Stimulated activated CD8-positive, alpha-beta memory T cell treated with anti-CD3 and anti-CD28 coated beads, Interleukin-12 subunit alpha, Interleukin-12 subunit beta, amount 100 ng/mL, for 4 hours (primary cell): ENCODE measurements around the gene SPTBN4.
"Not testable (repeated sequence)": the region's sequence is repeated elsewhere in the genome, so short reads cannot be mapped to it uniquely, and the experiment has no call there.

Source experiments
- DNase-seq: peaks from one replicate; pipeline ENCODE4 v3.0.0-alpha.2; 2020; ENCODE audit warnings: low read depth

Gene SPTBN4

DNA sequence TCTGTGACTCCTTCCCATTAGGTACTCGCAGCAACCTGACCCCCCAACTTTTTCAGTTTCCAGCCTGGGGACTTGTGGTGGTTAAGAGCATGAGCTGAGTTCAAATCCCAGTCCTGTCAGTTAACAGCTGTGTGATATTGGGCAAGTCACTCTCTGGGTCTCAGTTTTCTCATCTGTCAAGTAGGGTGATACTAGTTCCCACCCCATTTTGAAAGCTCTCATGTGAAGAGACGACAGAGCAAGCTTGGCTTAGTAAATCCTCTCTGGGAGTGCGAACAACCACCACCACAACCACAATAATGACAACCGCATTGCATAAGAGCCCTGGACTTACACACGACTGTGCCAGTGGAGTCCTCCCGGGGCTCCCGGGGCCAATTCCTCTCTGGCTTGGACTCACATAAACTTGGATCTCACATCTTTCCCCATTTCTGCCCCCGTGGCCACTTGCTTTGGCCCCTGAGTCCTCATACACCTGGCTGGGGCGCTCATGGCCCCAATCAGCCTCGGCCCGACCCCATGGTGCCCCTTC lies 1.7 kb upstream of the SPTBN4 start:
- no peak for DNase-seq

DNA sequence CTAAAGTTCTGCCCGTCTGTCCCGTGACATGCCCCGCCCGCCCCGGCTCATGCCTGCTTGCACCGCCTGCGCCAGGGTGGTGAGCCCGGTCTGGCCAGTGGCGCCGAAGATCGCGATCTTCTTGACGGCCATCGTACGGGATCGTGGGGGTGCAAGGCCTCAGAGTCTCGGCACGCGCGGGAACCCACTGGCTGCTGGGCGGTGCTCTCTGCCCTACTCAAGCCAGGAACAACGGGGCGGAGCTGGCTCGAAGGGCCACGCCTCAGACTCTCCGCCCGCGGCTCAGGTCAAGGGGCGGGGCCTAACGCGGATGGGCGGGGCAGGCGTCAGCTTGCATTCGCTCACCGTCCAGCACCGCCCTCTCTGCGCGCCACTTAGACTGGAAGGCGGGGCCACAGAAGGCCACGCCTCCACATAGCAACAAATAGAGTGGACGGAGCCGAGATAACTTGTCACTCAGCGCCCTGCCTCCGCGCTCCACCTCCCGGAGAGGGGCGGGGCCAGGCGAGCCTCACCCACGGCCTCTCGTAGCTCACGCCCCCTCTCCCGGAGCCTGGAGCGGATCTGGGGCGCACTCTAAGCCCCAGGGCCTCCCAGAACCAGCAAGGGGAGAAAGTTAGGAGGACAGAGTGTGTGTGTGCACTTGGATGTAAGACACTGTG lies 1.1 kb upstream of the SPTBN4 start, which contains the start of gene BLVRB:
Gene BLVRB (minus strand): TSS at position 189 of the 662 bp plus-strand sequence. CDS start 57 bp downstream, at position 132.
- peak; percentile 99 for DNase-seq

DNA sequence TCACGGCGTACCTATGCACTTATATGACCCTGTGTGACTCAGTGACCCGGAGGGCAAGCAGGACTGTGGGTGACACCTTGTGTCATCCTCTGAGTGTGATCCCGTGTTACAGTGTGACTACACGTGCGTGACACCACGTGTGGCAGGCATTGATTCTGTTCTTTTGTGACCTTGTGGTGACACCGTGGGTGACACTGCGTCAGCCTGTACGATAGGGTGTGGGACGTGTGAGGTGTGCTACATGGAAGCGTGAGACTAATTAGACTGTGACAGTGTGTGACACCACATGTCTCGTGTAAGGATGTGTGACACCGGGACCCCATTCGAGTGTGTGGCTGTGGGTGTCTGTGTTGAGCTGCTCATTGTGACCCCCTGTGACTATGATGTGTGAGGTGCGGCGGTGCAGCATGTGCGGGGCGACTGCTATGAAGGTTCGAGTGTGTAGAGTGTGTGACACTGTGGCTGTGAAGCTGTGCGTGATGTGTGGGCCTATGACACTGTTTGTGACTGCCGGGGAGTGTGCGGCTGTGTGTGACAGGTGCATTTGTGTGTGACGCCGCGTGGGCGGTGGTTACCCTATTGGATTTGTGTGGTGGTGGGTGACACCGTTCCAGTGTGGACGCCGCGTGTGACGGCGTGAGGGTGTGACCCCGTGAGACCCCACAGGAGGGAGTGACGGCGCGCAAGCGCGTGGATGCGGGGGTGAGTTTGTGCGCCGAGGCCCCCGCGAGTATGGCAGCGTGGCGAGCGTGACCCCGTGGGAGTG lies 399 bp upstream of the SPTBN4 start:
- peak; percentile 74 for DNase-seq

DNA sequence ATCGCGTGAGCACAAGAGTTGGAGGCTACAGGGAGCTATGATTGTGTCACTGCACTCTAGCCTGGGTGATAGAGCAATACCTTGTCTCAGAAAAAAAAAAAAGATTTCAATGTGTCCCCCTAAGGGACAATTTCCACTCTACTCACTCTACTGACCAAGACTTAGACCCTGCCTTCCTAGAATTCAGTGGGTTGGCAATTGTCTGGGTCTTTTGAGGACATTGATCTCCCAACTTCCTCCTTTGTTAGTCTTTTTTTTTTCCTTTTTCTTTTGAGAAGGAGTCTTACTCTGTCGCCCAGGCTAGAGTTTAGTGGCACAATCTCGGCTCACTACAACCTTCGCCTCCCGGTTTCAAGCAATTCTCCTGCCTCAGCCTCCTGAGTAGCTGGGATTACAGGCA lies 2.2 kb downstream of the SPTBN4 start:
- no peak for DNase-seq

DNA sequence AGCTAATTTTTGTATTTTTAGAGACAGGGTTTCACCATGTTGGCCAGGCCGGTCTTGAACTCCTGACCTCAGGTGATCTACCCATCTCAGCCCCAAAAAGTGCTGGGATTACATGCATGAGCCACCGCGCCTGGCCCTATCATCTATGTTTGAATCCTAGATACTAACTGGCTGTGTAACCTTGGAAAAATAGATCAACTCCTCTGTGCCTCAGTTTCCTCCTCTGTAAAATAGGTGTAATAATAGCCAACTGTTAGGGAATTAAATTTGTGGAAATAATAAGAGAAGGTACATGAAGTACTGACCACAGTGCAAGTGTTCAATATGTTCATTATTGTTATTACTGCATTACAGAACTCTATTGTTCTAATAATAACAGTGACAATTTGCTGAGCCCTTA lies 4.3 kb downstream of the SPTBN4 start:
- DNase-seq, result no peak

DNA sequence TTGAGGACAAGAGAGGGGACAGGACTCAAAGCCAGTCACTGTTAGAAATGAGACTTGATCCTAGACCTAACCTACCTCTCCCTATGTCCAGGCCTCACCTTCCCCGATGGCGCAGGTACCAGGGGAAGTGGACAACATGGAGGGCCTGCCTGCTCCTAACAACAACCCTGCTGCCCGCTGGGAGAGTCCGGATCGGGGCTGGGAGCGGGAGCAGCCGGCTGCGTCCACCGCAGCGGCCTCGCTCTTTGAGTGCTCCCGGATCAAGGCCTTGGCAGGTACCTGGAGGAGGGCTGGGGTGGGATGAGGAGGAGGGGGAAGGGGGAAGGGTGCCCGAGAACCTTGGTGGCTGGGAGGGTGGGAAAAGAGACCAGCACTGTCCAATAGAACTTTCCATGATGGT lies 5.7 kb downstream of the SPTBN4 start:
- no peak for DNase-seq

DNA sequence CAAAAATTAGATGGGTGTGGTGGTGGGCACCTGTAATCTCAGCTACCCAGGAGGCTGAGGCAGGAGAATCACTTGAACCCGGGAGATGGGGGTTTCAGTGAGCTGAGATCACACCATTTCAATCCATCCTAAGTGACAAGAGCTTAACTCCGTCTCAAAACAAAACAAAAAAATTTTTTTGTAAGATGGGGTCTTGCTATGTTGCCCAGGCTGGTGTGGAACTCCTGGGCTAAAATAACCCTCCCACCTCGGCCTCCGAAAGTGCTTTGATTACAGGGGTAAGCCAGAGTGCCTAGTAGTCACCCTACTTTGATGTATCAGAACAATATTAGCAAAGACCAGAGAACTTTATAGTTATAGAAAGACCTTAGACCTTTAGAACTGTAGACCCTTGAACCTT lies 7.9 kb downstream of the SPTBN4 start:
- DNase-seq, result no peak

DNA sequence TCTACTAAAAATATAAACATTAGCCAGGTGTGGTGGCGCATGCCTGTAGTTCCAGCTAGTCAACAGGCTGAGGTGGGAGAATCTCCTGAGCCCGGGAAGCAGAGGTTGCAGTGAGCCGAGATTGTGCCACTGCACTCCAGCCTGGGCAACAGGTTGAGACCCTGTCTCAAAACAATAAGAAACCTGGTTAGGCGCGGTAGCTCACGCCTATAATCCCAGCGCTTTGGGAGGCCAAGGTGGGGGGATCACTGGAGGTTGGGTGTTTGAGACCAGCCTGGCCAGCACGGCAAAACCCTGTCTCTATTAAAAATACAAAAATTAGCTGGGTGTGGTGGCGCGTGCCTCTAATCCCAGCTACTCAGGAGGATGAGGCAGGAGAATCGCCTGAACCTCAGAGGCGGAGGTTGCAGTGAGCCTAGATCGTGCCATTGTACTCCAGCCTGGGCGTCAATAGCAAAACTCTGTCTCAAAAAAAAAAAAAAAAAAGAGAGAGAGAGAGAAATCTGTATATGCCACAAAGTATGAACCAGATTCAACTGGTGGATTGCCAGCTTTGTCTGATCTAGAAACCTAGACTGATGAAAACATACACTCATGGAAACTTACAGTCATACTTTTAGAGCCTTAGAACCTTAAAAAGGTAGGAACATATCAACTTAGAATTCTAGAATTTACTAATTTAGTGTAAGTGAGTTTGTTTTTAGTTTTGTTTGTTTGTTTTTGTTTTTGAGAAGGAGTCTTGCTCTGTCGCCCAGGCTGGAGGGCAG lies 9.3 kb downstream of the SPTBN4 start:
- DNase-seq, result not testable (repeated sequence)

DNA sequence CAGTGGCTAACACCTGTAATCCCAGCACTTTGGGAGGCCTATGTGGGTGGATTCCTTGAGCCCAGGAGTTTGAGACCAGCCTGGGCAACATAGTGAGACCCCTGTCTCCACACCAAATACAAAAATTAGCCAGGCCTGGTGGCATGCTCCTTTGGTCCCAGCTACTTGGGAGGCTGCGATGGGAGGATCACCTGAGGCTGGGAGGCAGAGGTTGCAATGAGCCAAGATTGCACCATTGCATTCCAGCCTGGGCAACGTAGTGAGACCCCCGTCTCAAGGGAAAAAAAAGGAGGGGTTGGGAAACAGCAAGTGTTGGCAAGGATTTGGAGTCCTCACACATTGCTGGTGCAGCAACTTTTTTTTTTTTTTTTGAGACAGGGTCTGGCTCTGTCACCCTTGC lies 19.2 kb downstream of the SPTBN4 start:
- no peak for DNase-seq

DNA sequence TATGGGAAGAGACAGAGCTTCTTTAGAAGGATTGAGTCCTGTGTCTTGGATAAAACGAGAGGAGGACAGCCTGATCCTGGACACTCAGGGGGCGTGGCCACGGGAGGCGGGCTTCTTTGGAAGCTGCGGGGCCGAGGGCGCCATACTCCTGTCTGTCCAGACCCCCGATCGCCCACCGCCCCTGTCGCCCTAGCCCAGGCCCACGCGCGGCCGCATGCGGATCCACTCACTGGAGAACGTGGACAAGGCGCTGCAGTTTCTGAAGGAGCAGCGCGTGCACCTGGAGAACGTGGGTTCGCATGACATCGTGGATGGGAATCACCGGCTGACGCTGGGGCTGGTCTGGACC lies 23.1 kb downstream of the SPTBN4 start:
- DNase-seq, result no peak

DNA sequence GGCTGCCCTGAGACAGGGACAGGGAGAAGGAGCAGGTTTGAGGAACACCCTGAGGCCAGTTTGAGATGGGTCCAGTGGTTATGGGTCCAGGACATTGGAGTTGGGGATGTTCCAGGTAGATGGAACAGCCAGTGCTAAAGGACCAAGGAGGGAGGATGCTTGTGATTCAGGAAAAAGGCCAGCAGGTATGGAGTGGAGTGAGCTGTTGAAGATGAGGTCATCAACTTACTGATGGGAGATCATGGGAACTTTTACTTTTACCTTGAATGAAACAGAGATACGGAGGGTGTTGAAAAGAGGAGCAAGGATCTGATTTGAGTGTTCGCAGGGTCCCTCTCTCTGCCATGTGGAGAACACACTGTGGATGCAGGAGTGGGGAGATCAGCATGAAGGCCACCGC lies 25.5 kb downstream of the SPTBN4 start:
- no peak for DNase-seq

DNA sequence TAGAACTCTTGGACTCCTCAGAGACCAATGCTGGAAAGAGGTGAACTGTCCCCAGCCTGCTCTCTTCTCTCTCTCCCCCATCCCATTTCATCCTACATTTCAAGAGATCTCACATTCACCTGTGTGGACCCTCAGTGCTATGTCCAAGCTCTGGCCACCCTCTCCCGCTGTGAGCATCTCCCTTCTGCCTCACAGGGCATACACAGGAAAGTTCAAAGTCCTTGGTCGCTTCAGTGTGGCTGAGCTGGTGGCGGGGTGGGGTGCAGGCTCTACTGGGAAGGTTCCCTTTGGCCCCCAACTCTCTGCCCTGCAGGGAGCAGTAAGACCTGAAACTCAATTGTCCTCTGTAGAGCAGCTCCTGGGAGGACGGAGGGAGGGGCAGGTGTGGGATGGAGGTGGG lies 27.0 kb downstream of the SPTBN4 start:
- no peak for DNase-seq

DNA sequence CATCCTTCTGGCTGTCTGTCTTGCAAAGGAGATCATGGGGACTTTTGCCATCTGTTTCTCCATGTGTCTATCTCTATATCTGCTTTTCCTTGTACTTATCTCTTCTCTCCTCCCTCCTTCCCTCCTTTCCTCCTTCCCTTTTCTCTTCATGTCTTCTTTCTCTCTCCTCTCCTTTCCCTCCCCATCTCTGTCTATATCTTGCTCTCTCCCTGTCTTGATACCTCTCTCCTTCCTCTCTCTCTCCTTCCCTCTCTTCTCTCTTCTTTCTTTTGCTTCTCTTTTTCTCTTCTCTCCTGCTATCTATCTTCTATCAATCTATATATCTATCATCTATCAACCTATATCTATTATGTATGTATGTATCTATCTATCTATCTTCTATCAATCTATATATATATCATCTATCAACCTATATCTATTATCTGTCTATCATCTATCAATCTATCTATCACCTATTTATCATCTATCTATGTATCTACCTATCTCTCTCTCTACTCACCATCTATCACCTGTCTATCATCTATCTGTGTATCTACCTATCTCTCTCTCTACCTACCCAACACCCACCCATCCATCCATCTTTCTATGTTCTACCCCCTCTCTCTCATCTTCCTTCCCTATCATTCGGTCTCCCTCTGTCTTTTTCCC lies 27.5 kb downstream of the SPTBN4 start:
- no peak for DNase-seq

DNA sequence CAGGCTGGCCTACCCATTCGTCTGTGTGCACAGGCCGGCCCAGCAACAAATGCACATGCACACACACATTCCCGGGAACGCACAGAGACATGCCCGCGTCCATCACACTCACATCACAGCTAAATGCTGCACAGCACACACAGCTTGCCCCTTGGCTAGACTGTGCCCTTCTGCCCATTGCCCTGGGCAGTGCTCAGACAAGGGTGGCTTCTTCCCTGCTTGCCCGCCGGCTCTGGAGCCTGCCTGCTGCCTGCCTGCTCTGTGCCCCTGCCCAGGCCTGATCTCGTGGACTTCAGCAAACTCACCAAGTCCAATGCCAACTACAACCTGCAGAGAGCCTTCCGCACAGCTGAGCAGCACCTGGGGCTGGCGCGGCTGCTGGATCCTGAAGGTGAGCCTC lies 30.4 kb downstream of the SPTBN4 start:
- no peak for DNase-seq

DNA sequence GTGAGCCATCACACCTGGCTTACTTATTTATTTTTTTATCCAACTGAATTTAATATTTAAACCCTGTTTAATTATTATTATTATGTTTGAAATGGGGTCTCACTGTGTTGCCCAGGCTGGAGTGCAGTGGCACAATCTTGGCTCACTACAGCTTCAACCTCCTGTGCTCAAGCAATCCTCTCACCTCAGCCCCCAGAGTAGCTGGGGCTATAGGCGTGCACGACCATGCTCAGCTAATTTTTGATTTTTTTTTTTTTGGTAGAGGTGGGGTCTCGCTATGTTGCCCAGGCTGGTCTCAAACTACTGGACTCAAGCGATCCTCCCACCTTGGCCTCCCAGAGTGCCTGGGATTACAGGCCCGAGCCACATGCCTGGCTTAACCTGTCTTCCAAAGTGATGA lies 32.5 kb downstream of the SPTBN4 start:
- DNase-seq, result no peak

DNA sequence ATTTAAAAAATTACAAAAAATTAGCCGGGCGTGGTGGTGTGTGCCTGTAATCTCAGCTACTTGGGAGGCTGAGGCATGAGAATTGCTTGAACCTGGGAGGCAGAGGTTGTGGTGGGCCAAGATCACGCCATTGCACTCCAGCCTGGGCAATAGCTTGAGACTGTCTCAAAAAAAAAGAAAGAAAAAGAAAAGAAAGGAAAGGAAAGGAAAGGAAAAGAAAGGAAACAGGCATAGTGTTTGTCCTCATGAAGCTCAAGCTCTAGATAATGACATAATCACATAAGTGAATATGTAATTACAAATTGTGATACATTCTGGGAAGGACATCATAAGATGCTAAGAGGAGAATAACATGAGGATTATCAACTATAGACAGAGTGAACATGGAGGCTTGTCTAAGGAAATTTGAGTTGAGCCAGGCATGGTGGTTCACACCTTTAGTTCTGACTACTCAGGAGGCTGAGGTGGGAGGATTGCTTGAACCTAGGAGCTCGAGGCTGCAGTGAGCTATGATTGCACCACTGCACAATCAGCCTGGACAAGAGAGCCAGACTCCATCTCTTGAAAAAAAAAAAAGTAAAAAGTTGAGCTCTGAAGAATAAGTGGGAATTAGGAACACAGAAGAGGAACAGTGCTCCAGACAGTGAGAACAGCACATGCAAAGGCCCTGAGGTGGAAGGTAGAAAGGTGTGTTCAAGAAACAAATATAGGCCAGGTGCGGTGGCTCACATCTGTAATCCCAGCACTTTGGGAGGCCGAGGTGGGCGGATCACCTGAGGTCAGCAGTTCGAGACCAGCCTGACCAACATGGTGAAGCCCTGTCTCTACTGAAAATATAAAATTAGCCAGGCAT lies 34.1 kb downstream of the SPTBN4 start:
- DNase-seq, result not testable (repeated sequence)

DNA sequence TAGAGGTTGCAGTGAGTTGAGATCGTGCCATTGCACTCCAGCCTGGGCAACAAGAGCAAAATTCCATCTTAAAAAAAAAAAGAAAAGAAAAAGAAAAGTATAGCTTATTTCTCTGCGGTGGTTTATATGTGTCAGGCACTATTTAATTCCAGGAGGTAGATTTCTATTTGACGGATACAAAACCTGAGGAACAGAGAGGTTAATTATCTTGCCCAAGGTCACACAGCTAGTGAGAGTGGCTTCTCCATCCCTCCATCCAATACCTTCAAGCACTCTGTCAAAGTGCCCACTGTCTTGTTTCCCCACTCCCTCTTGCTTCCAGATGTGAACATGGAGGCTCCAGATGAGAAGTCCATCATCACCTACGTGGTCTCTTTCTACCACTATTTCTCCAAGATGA lies 34.8 kb downstream of the SPTBN4 start:
- DNase-seq, result no peak

DNA sequence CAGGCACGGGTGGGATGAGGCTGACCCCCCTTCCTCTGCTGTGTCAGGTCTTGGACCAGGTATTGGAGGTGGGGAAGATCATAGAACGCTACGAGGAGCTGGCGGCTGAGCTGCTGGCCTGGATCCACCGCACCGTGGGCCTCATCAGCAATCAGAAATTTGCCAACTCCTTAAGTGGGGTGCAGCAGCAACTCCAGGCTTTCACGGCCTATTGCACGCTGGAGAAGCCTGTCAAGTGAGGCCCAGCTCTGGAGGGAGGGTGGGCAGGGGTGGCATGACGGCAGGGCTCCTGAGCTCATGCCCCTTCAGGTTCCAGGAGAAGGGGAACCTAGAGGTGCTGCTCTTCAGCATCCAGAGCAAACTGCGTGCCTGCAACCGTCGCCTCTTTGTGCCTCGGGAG lies 35.3 kb downstream of the SPTBN4 start:
- DNase-seq, result no peak

DNA sequence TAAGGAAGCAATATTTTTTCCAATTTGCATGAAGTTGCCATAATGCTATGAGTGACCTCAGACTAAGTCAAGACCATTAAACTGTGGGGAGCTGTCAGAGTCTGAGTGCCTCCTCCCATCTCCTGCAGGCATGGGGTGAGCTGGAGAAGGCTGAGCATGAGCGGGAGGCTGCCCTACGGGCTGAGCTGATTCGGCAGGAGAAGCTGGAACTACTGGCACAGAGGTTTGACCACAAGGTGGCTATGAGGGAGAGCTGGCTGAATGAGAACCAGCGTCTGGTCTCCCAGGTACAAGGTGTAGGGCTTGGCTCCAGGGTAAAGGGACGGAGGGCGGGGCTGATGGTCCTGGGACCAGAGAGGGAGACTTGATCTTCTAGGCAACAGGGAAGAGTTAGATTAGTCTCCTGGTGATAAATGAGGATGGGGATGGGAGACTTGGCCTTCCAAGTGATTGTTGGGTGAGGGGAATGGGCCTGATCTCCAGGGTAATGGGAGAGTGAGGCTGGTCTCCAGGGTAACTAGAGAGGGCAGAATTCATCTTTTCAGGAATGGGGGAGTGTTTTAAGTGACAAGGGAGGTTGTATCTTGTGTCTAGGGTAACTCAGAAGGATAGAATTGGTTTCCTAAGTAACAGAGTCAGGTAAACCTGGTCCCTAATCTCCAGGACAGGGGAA lies 36.0 kb downstream of the SPTBN4 start:
- no peak for DNase-seq

DNA sequence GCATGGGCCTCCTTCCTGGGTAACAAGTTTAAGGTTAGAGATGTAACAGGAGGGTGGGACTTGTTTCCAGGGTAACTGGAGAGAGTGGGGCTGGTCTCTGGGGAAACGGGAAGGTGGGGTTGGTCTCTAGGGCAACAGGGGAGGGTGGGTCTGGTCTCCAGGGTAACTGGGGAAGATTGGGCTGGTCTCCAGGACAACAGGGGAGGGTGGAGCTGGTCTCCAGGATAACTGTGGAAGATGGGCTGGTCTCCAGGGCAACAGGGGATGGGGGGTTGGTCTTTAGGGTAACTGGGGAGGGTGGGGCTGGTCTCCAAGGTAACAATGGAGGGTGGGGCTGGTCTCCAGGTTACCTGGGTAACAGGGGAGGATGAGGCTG lies 36.5 kb downstream of the SPTBN4 start:
- DNase-seq, result no peak

DNA sequence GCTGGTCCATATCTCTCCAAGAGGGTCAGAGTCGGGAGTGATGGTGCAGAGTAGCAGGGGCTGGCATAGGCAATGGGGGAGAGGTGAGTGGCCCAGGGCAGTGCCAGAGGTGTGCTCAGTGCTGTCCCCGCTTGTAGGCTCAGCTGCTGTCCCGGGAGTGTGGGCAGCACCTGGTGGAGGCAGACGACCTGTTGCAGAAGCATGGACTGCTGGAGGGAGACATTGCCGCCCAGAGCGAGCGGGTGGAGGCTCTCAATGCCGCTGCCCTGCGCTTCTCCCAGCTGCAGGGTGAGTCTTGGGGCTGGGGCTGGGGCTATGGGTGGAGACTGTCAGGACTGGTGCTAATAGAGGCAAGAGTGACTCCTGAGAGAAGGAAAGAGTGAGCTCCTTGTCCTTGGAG lies 39.3 kb downstream of the SPTBN4 start:
- DNase-seq, result no peak
